Osteocyte (in vitro differentiated cells): ENCODE results near the gene TMEM170A. TPM values are rescaled to one million over a fixed set of nuclear protein-coding genes. Genes with fewer than 3 reads are reported as not detected.

ENCODE experiments used
- DNase-seq: peaks from one replicate; pipeline ENCODE4 v3.0.0; 2021; ENCODE audit warnings: mixed read lengths; ENCODE audit not compliant: unreplicated experiment; ENCODE audit errors: extremely low spot score
- H3K27ac Mint-ChIP-seq: one replicate; pipeline ENCODE4 v1.8.0; 2021; ENCODE audit warnings: mild to moderate bottlenecking, mixed read lengths; ENCODE audit not compliant: unreplicated experiment
- H3K27me3 Mint-ChIP-seq: one replicate; pipeline ENCODE4 v1.8.0; 2021; ENCODE audit warnings: mixed read lengths; ENCODE audit not compliant: unreplicated experiment
- H3K36me3 Mint-ChIP-seq: one replicate; pipeline ENCODE4 v1.8.0; 2021; ENCODE audit warnings: mixed read lengths; ENCODE audit not compliant: unreplicated experiment
- H3K4me1 Mint-ChIP-seq: one replicate; pipeline ENCODE4 v1.8.0; 2021; ENCODE audit warnings: mixed read lengths; ENCODE audit not compliant: unreplicated experiment
- H3K4me3 Mint-ChIP-seq: one replicate; pipeline ENCODE4 v1.8.0; 2021; ENCODE audit warnings: mild to moderate bottlenecking, moderate library complexity, mixed read lengths; ENCODE audit not compliant: unreplicated experiment
- H3K9me3 Mint-ChIP-seq: one replicate; pipeline ENCODE4 v1.8.0; 2021; ENCODE audit warnings: mixed read lengths; ENCODE audit not compliant: unreplicated experiment
- CTCF ChIP-seq: fragments of 200-600 bp; sonication (generic); IDR thresholded peaks from 2 replicates; pipeline ENCODE4 v1.5.0; 2021; ENCODE audit warnings: antibody characterized with exemption, mild to moderate bottlenecking, moderate library complexity
- total RNA-seq: library from RNA; stranded (reverse); gene quantifications from 2 replicates; pipeline ENCODE4 v1.2.1, GENCODE V29; 2021

TMEM170A gene
- total RNA-seq, 1 donor from 2014 or later: 13.9 TPM

- no peak for TF ChIP-seq CTCF
- no peak for DNase-seq
- H3K9me3 Mint-ChIP-seq: no peaks in the 10 kb centered on the region
- H3K4me1 Mint-ChIP-seq: peaks cover 33% of the 10 kb centered on the region
- no peak overlapping the region for H3K4me3 Mint-ChIP-seq
- no peak overlapping the region for H3K27ac Mint-ChIP-seq
- peaks cover 8% of the 10 kb centered on the region for H3K36me3 Mint-ChIP-seq
- H3K27me3 Mint-ChIP-seq: no peaks in the 10 kb centered on the region
These were observed 2.9 kb downstream of the TMEM170A start for GRCh38 chr16:75461575-75461974.

GRCh38 chr16:75460446-75460845 lies 4.0 kb downstream of the TMEM170A start:
- H3K9me3 Mint-ChIP-seq: no peaks in the 10 kb centered on the region

GRCh38 chr16:75459691-75460090 lies 4.8 kb downstream of the TMEM170A start:
- no peak for TF ChIP-seq CTCF
- no peak for DNase-seq
- H3K27ac Mint-ChIP-seq: no peak overlapping the region
- no peaks in the 10 kb centered on the region for H3K27me3 Mint-ChIP-seq
- H3K4me3 Mint-ChIP-seq: no peak overlapping the region
- peaks cover 42% of the 10 kb centered on the region for H3K4me1 Mint-ChIP-seq
- H3K36me3 Mint-ChIP-seq: peaks cover 8% of the 10 kb centered on the region
- H3K9me3 Mint-ChIP-seq: no peaks in the 10 kb centered on the region

More at GRCh38 chr16:75460446-75460845, 4.0 kb downstream of the TMEM170A start:
- peaks cover 8% of the 10 kb centered on the region for H3K36me3 Mint-ChIP-seq
- peaks cover 44% of the 10 kb centered on the region for H3K4me1 Mint-ChIP-seq
- no peak overlapping the region for H3K27ac Mint-ChIP-seq
- no peak for TF ChIP-seq CTCF
- H3K4me3 Mint-ChIP-seq: no peak overlapping the region
- H3K27me3 Mint-ChIP-seq: no peaks in the 10 kb centered on the region
- DNase-seq: no peak

- Mint-ChIP-seq H3K9me3 (no peaks in the 10 kb centered on the region), H3K27ac (no peak overlapping the region), H3K4me3 (no peak overlapping the region), H3K27me3 (no peaks in the 10 kb centered on the region), H3K4me1 (peaks cover 47% of the 10 kb centered on the region), H3K36me3 (peaks cover 8% of the 10 kb centered on the region)
- no peak for TF ChIP-seq CTCF
- no peak for DNase-seq
These were observed 6.0 kb downstream of the TMEM170A start for GRCh38 chr16:75458439-75458838.

- no peaks in the 10 kb centered on the region for H3K9me3 Mint-ChIP-seq
- H3K27ac Mint-ChIP-seq: no peak overlapping the region
- DNase-seq: no peak
- H3K4me3 Mint-ChIP-seq: no peak overlapping the region
- TF ChIP-seq CTCF: no peak
- peaks cover 45% of the 10 kb centered on the region for H3K4me1 Mint-ChIP-seq
- H3K27me3 Mint-ChIP-seq: no peaks in the 10 kb centered on the region
- peaks cover 10% of the 10 kb centered on the region for H3K36me3 Mint-ChIP-seq
These were observed 6.5 kb downstream of the TMEM170A start for GRCh38 chr16:75458029-75458428.
